Chondrocyte (in vitro differentiated cells): ENCODE results near the gene ZNF230. TPM values are rescaled to one million over a fixed set of nuclear protein-coding genes. Genes with fewer than 3 reads are reported as not detected.

ENCODE experiments used
- DNase-seq: peaks from one replicate; pipeline ENCODE4 v3.0.0; 2021; ENCODE audit warnings: mixed read lengths, low spot score
- H3K27ac Mint-ChIP-seq: one replicate; pipeline ENCODE4 v1.8.0; 2021; ENCODE audit warnings: mild to moderate bottlenecking, moderate library complexity, mixed read lengths; ENCODE audit not compliant: unreplicated experiment
- H3K27me3 Mint-ChIP-seq: 2 replicates; pipeline ENCODE4 v1.8.0; 2021; ENCODE audit warnings: low read depth, mixed read lengths
- H3K36me3 Mint-ChIP-seq: 2 replicates; pipeline ENCODE4 v1.8.0; 2021; ENCODE audit warnings: low read depth, mixed read lengths
- H3K4me1 Mint-ChIP-seq: 2 replicates; pipeline ENCODE4 v1.8.0; 2021; ENCODE audit warnings: low read depth, mild to moderate bottlenecking, mixed read lengths
- H3K4me3 Mint-ChIP-seq: one replicate; pipeline ENCODE4 v1.8.0; 2021; ENCODE audit warnings: mild to moderate bottlenecking, moderate library complexity, mixed read lengths; ENCODE audit not compliant: unreplicated experiment
- H3K9me3 Mint-ChIP-seq: 2 replicates; pipeline ENCODE4 v1.8.0; 2021; ENCODE audit warnings: low read depth, mixed read lengths
- long read RNA-seq: library from polyadenylated mRNA; stranded (forward); transcript quantifications from one replicate; pipeline ENCODE4 v2.0.0, GENCODE V29; 2021
- total RNA-seq: library from RNA; stranded (reverse); gene quantifications from 3 replicates; pipeline ENCODE4 v1.2.1, GENCODE V29; 2021
- TF ChIP-seq, protein P1 (sequence below): fragments of 200-600 bp; sonication (generic); IDR thresholded peaks from 2 replicates; pipeline ENCODE4 v1.5.0; 2021; ENCODE audit warnings: antibody characterized with exemption, mild to moderate bottlenecking, moderate library complexity

Gene ZNF230
- 2.2 to 3.9 TPM (median 3.3 TPM) in 3 replicates for total RNA-seq
- long read RNA-seq, full-length matches to known transcripts, result 5 of 5 reads
- long read RNA-seq, partial matches to known transcripts, result 0 of 5 reads
- long read RNA-seq, other reads (novel, unspliced or antisense), result 0 of 5 reads

DNA sequence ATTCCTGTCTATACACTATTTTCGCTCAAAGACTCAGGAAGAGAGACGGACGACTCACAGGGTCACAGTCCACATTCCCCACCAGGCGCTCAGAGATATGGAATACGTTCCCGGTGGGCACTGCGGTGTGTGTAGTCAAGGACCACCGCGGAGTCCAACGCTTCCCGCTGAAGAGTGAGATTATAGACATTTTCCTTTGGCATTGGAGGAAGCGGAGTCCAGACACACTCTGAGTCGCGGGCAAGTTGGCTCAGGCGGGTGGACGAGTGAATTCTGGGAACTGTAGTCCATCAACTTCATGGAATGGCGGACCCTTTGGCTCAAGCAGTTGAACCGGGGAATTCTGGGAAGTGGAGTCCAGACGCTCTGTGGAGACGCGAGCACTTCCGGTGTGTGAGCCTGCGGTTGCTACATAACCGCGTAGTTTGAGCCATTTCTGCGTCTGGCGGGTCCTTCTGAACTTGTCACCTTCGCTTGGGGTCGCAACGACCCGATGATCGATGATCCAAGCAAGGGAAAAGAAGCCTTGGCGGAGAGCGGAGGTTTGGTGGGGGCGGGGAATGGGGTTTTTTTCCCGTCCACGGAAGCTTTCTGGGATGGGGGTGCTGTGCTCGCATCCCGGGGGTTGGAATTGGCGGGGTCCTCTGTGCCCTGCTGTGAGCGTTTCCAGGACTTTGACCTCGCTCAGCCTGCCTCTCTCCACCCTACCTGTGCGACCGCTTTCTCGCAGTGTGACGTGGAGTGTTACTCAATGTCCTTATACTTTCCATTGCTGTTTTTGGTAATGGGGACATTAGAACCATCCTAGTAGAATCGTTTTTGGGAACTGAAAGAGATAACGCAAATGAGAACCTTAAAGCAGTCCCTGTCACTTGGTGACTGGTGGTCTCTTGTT is at the start of gene ZNF230:
TSS of gene ZNF230 (plus strand) at position 392 of the 895 bp plus-strand sequence. CDS start 4,122 bp downstream, outside the sequence.
- peaks cover 17% of the 10 kb centered on the region for H3K4me1 Mint-ChIP-seq
- peaks cover 22% of the 10 kb centered on the region for H3K9me3 Mint-ChIP-seq
- H3K4me3 Mint-ChIP-seq, result peak within 1 kb of the TSS; percentile 99
- peak; percentile 91 for DNase-seq
- H3K27me3 Mint-ChIP-seq, result no peaks in the 10 kb centered on the region
- H3K36me3 Mint-ChIP-seq, result peaks cover 20% of the 10 kb centered on the region
- TF ChIP-seq, protein P1, sequence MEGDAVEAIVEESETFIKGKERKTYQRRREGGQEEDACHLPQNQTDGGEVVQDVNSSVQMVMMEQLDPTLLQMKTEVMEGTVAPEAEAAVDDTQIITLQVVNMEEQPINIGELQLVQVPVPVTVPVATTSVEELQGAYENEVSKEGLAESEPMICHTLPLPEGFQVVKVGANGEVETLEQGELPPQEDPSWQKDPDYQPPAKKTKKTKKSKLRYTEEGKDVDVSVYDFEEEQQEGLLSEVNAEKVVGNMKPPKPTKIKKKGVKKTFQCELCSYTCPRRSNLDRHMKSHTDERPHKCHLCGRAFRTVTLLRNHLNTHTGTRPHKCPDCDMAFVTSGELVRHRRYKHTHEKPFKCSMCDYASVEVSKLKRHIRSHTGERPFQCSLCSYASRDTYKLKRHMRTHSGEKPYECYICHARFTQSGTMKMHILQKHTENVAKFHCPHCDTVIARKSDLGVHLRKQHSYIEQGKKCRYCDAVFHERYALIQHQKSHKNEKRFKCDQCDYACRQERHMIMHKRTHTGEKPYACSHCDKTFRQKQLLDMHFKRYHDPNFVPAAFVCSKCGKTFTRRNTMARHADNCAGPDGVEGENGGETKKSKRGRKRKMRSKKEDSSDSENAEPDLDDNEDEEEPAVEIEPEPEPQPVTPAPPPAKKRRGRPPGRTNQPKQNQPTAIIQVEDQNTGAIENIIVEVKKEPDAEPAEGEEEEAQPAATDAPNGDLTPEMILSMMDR, result no peak
- peak within 1 kb of the TSS; percentile 98 for H3K27ac Mint-ChIP-seq

DNA sequence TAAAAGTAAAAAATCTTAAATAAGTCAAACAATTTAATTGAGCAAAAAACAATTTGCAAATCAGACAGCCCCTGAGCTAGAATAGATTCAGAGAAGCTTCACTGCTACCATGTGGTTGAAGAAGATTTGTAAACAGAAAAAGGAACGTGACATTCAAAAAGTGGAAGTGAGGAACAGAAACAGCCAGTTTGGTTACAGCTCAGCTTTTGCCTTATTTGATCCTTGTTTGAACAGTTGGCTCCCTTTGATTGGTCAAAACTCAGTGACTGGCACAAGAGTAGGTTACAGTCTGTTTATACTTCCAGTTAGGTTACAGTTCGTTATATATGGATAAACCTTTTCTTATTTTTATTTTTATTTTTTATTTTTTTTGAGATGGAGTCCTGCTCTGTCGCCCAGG is 45.9 kb upstream of the ZNF230 start:
- H3K9me3 Mint-ChIP-seq, result peaks cover 50% of the 10 kb centered on the region

DNA sequence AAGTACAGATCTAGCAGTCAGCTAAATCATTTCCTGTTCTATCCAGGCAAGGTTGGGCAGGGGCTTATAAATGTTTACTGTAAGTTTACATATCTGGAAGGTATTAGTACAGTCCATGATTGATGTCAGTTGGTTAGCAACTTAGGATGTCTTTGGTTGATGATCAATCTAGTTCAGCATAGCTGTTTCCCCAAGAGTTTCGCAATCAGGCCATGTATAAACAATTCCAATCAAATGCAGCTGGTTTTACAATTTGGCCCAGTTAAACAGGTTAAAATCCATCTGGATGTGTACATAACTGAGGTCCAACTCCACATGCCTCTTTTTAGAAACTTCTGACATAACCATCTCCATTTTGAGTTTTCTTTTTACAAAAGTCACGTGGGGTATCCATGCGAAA is 44.9 kb upstream of the ZNF230 start:
- Mint-ChIP-seq H3K27me3 (no peaks in the 10 kb centered on the region), H3K27ac (no peak overlapping the region), H3K36me3 (peaks cover 46% of the 10 kb centered on the region), H3K9me3 (peaks cover 59% of the 10 kb centered on the region), H3K4me1 (no peaks in the 10 kb centered on the region), H3K4me3 (no peak overlapping the region)
- TF ChIP-seq, protein P1, result no peak
- no peak for DNase-seq

More for the DNA sequence above, 45.9 kb upstream of the ZNF230 start:
- Mint-ChIP-seq H3K36me3 (peaks cover 36% of the 10 kb centered on the region), H3K4me1 (peaks cover 5% of the 10 kb centered on the region), H3K27me3 (no peaks in the 10 kb centered on the region), H3K27ac (no peak overlapping the region), H3K4me3 (no peak overlapping the region)
- TF ChIP-seq, protein P1, result no peak
- DNase-seq, result no peak

DNA sequence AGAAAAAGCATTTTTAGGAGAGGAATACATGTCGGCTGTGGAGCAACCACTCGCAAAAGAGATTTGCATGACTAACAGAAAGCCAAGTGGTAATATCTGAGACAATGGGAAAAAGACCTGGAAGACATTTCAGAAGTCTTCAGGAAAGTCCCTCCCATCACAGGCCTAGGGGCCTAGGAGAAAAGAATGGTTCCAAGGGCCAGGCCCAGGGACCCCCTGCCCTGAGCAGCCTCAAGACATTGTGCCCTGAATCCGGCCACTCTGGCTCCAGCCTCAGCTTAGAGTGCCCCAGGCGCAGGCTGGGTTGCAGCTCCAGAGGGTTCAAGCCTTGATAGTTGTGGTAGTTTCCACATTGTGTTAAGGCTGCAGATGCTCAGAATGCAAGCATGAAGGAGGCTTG is 42.3 kb upstream of the ZNF230 start:
- no peak for DNase-seq
- H3K4me3 Mint-ChIP-seq, result no peak overlapping the region
- H3K27ac Mint-ChIP-seq, result no peak overlapping the region
- peaks cover 56% of the 10 kb centered on the region for H3K36me3 Mint-ChIP-seq
- peaks cover 72% of the 10 kb centered on the region for H3K9me3 Mint-ChIP-seq
- no peaks in the 10 kb centered on the region for H3K27me3 Mint-ChIP-seq
- TF ChIP-seq, protein P1, result no peak
- H3K4me1 Mint-ChIP-seq, result no peaks in the 10 kb centered on the region

DNA sequence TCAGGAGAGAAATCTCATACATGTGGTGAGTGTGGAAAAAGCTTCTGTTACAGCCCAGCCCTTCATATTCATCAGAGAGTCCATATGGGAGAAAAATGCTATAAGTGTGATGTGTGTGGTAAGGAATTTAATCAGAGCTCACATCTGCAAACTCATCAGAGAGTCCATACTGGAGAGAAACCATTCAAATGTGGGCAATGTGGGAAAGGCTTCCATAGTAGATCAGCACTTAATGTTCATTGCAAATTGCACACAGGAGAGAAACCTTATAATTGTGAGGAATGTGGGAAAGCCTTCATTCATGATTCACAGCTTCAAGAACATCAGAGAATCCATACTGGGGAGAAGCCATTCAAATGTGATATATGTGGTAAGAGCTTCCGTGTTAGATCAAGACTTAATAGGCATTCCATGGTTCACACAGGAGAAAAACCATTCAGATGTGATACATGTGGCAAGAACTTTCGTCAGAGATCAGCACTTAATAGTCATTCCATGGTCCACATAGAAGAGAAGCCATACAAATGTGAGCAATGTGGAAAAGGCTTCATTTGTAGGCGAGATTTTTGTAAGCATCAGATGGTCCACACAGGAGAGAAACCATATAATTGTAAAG is 36.6 kb upstream of the ZNF230 start:
- no peak for DNase-seq
- no peak overlapping the region for H3K27ac Mint-ChIP-seq
- H3K9me3 Mint-ChIP-seq, result peaks cover 79% of the 10 kb centered on the region
- H3K27me3 Mint-ChIP-seq, result no peaks in the 10 kb centered on the region
- no peaks in the 10 kb centered on the region for H3K4me1 Mint-ChIP-seq
- H3K36me3 Mint-ChIP-seq, result peaks cover 89% of the 10 kb centered on the region
- no peak overlapping the region for H3K4me3 Mint-ChIP-seq
- TF ChIP-seq, protein P1, result no peak
